ENCODE results near the gene SLC29A1. TPM values are rescaled to one million over a fixed set of nuclear protein-coding genes. Genes with fewer than 3 reads are reported as not detected.

The SLC29A1 gene
- total RNA-seq, 1 experiment from 2014 or later, result 92.8 TPM

GRCh38 chr6:44202332-44202971 lies 20.9 kb upstream of the SLC29A1 start:
- CTCF ChIA-PET, result interaction anchor here (0.7 to 1.8 kb wide), 3 partner anchors 9 to 22 kb away, joined by 3 to 7 read pairs (median 7); no protein-coding TSS in a partner anchor
- no peak for TF ChIP-seq CTCF (IDR thresholded peaks at IDR 0.05; ENCODE audit: unreplicated experiment)
- no TSS peak for BruUV-seq (replicated peaks)
- Mint-ChIP-seq H3K27me3 (ENCODE audit: unreplicated experiment) (no peaks in the 10 kb centered on the region), H3K4me3 (ENCODE audit: low read depth, unreplicated experiment) (no peak overlapping the region), H3K27ac (ENCODE audit: unreplicated experiment) (no peak overlapping the region), H3K9me3 (ENCODE audit: low read depth, unreplicated experiment) (no peaks in the 10 kb centered on the region), H3K36me3 (ENCODE audit: insufficient read depth, unreplicated experiment) (no peaks in the 10 kb centered on the region), H3K4me1 (ENCODE audit: low read depth, unreplicated experiment) (peaks cover 21% of the 10 kb centered on the region)
- intact Hi-C loops (cut with micrococcal nuclease; ENCODE audit: unreplicated experiment), result no loop called here
- no peak for DNase-seq

GRCh38 chr6:44202972-44203750 lies 20.2 kb upstream of the SLC29A1 start:
- no peak overlapping the region for H3K27ac Mint-ChIP-seq (ENCODE audit: unreplicated experiment)
- TF ChIP-seq CTCF (IDR thresholded peaks at IDR 0.05; ENCODE audit: unreplicated experiment), result no peak

GRCh38 chr6:44203955-44204354 lies 19.4 kb upstream of the SLC29A1 start:
- BruUV-seq (replicated peaks), result no TSS peak
- H3K4me3 Mint-ChIP-seq (ENCODE audit: low read depth, unreplicated experiment), result no peak overlapping the region
- no peaks in the 10 kb centered on the region for H3K36me3 Mint-ChIP-seq (ENCODE audit: insufficient read depth, unreplicated experiment)
- H3K27me3 Mint-ChIP-seq (ENCODE audit: unreplicated experiment), result no peaks in the 10 kb centered on the region
- no peak overlapping the region for H3K27ac Mint-ChIP-seq (ENCODE audit: unreplicated experiment)
- peak; percentile 49 for DNase-seq
- CTCF ChIA-PET, result interaction anchor here (1.5 to 1.8 kb wide), 2 partner anchors 11 to 18 kb away, joined by 3 to 7 read pairs; no protein-coding TSS in a partner anchor
- TF ChIP-seq CTCF (IDR thresholded peaks at IDR 0.05; ENCODE audit: unreplicated experiment), result no peak
- H3K4me1 Mint-ChIP-seq (ENCODE audit: low read depth, unreplicated experiment), result peaks cover 21% of the 10 kb centered on the region
- intact Hi-C loops (cut with micrococcal nuclease; ENCODE audit: unreplicated experiment), result no loop called here
- no peaks in the 10 kb centered on the region for H3K9me3 Mint-ChIP-seq (ENCODE audit: low read depth, unreplicated experiment)

More at GRCh38 chr6:44202972-44203750, 20.2 kb upstream of the SLC29A1 start:
- CTCF ChIA-PET, result interaction anchor here (0.7 to 1.8 kb wide), 3 partner anchors 10 to 21 kb away, joined by 3 to 7 read pairs (median 7); no protein-coding TSS in a partner anchor
- no peak overlapping the region for H3K4me3 Mint-ChIP-seq (ENCODE audit: low read depth, unreplicated experiment)
- H3K36me3 Mint-ChIP-seq (ENCODE audit: insufficient read depth, unreplicated experiment), result no peaks in the 10 kb centered on the region
- H3K9me3 Mint-ChIP-seq (ENCODE audit: low read depth, unreplicated experiment), result no peaks in the 10 kb centered on the region
- no peak for DNase-seq
- no peaks in the 10 kb centered on the region for H3K27me3 Mint-ChIP-seq (ENCODE audit: unreplicated experiment)
- no TSS peak for BruUV-seq (replicated peaks)
- intact Hi-C loops (cut with micrococcal nuclease; ENCODE audit: unreplicated experiment), result no loop called here
- peaks cover 21% of the 10 kb centered on the region for H3K4me1 Mint-ChIP-seq (ENCODE audit: low read depth, unreplicated experiment)

GRCh38 chr6:44207966-44208365 lies 15.4 kb upstream of the SLC29A1 start:
- Mint-ChIP-seq H3K9me3 (ENCODE audit: low read depth, unreplicated experiment) (no peaks in the 10 kb centered on the region), H3K27me3 (ENCODE audit: unreplicated experiment) (no peaks in the 10 kb centered on the region), H3K4me1 (ENCODE audit: low read depth, unreplicated experiment) (peaks cover 21% of the 10 kb centered on the region), H3K36me3 (ENCODE audit: insufficient read depth, unreplicated experiment) (no peaks in the 10 kb centered on the region), H3K4me3 (ENCODE audit: low read depth, unreplicated experiment) (no peak overlapping the region), H3K27ac (ENCODE audit: unreplicated experiment) (no peak overlapping the region)
- no TSS peak for BruUV-seq (replicated peaks)
- no peak for TF ChIP-seq CTCF (IDR thresholded peaks at IDR 0.05; ENCODE audit: unreplicated experiment)
- intact Hi-C loops (cut with micrococcal nuclease; ENCODE audit: unreplicated experiment), result no loop called here
- CTCF ChIA-PET, result interaction anchor here (0.6 to 1.2 kb wide), 3 partner anchors 18 to 894 kb away, joined by 3 to 5 read pairs (median 4); no protein-coding TSS in a partner anchor
- DNase-seq, result no peak
